Activated T-cell treated with anti-CD3 and anti-CD28 coated beads for 48 hours (primary cell): Measurements from ENCODE around the gene ZNF232.
"Not testable (repeated sequence)": the region's sequence is repeated elsewhere in the genome, so short reads cannot be mapped to it uniquely, and the experiment has no call there.

Experiments
- DNase-seq: peaks from one replicate; pipeline ENCODE4 v3.0.0-alpha.2; 2020; ENCODE audit warnings: low read depth

ZNF232 gene

GRCh38 chr17:5129770-5130169, 18.1 kb upstream of the ZNF232 start:
- DNase-seq, result not testable (repeated sequence)

GRCh38 chr17:5128905-5129535, 17.3 kb upstream of the ZNF232 start:
- DNase-seq, result no peak

DNA sequence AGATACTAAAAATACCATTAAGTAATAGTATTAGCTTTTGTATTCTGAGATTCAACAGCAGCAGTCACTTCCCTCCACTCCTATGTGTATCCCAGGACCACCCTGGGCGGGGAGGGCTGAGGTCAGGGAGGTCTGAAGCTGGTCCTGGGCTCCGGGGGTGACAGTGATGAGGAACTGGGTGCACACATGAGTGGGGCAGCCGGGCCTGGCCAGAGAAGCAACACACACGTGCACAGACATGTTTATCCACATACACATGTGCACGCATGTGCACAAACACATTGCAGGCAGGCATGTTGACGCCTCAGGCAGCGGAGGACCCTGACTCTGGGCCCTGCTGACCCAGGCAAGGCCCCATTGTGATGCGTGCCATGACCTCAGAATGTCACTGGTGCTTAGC, 16.7 kb upstream of the ZNF232 start:
- not testable (repeated sequence) for DNase-seq

DNA sequence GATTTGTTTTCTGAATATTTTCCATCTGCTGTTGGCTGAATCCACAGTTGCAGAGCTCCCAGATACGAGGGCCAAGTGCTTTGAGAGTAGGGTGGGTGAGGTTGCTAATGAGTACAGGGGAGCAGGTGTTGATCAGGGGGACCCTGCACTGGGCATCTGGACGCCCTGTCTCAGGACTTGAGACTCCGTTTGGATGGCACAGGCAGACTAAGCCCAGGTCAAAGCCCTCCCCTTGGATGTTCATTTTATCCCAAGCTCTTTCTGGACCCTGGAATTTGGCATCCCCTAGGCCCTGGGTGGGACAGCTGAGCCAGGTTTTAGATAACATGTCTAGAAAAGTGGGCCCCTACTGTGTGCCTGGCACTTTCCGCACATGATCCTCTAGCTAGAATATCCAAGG, 16.2 kb upstream of the ZNF232 start:
- no peak for DNase-seq

DNA sequence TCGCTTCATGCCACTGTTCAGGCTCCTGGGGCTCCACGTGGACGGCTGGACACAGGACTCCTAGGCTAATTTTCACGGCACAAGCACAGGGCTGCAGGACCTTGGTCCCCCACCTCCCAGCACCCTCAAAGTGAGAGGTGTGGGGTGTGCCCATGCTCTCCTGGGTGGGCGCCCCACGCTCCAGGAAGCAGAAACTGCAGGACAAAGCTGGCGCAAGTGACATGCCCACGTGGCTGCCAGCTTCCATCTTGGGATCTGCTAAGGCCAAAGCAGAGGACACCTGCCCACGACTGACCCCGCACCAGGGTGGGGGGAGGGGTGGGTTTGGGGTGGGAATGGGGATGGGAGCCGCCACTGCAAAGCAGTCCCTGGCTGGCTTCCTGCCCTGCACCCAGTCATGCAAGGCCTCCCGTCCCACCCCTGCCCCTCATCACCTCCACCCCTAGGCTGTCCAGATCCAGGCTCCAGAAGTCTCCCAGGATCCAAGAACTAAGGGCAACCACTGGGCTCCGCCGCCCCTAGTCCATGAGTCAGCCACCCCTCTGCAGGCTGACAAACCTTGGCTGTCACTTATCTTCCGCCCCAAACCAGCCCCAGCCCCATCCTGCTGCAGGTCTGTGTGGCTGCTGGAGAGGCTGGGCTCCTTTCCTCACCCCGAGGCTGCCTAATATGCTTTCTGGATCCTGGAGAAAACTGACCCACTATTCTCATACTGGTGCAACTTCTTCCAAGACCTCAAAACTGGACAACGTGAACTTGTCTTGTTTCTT, 15.2 kb upstream of the ZNF232 start:
- no peak for DNase-seq

DNA sequence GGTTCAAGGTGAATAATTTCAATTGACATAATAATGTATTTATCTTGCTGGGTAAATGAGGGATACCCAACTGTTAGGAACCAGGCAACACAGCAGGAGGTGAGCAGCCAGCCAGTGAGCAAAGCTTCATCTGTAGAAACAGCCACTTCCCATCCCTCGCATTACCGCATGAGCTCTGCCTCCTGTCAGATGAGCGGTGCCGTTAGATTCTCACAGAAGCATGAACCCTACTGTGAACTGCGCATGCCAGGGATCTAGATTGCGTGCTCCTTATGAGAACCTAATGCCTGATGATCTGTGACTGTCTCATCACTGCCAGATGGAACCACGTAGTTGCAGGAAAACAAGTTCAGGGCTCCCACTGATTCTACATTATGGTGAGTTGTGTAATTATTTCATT, 13.2 kb upstream of the ZNF232 start:
- DNase-seq, result not testable (repeated sequence)

DNA sequence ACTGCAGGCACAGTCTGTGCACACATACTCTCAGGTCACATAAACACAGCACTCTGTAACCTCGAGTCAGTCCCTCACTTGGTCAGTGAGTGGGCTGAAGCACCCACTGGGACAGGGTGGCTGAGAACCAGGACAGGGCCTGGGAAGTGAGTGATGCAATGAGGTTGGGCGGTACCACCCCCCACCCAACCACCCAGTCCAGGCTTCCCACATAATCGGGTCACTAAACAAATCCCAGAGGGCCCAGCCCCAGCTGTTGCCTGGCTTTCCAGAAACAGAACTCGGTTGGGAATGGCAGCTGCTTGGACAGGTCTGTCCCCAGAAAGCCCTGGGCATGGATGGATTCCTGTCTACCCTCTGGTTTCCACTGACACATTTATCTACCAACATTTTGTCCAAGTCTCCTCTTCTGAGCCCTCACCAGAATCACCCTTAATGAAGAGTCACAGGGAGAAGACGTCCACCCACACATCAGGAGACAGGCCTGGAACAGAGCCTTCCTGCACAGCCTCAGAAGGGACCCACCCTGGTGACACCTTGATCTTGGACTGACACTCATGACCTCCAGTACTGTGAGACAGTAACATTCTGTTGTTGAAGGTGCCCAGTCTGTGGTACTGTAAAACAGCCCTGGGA, 12.6 kb upstream of the ZNF232 start:
- not testable (repeated sequence) for DNase-seq

DNA sequence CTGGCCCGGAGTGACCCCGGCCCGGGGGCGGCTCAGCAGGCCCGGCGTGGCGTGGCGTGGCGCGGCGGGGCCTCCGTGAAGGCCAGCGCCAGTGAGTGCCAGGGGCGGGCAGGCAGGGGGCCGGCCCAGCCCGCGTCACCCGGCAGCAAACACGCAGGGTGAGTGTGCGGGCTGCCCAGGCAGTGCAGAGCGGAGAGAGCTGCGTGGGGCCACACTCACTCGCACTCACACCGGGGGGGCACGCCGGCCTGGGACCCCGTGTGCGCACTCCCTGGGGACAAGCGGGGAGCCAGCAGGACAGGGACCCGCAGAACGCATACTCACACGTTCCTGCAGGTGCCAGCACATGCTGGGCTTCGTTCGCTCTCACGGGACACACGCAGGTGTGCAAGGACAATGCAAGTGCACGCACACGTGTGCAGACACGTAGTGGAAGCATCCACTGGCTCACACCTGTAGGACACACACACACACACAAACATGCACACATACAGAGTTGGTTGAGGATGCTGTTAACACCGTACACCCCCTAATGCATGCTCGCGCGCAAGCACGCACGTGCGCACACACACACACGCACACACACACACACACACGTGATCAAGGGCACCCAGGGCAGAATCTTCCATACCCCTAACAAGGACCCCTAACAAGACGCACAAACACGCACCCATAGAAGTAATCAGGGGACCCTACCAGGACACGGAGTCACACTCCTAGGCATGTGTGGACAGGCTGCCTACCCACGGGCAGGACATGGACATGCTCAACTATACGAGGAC, 11.9 kb upstream of the ZNF232 start:
- no peak for DNase-seq

DNA sequence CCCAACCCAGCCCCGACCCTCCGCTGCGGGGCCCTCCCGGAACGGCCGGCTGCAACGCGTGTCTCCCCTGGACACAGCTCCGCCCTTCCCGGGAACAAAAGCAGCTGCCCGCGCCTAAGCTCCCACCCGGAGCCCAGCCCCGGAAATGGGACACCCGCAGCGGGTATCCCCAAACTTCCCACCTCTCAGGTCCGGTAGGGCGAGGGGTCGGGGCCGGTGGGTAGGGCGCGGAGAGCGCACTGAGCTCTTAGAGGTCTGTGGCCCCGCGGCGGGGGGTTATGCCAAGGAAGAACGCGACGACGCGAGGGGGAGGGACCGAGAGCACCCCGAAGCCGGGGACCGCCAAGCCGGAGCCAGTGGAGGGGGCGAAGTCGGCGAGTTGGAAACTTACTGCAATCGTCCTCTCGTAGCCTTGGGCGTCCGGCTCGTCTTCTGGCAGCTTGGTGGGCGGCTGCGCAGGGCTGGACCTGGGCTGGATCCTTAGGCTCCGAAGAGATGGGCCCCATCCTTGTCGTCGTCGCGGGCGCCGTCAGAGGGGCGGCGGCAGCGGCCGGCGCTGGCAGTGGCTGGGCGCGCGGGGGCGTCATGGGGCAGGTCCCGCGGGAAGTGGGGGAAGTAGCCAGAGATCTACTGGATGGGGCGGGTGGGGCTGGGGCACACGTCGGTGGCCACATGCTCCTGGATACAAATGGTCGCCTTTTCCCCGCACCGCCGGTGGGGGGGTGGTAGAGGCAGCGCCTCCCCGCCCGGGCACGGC, 11.1 kb upstream of the ZNF232 start:
- DNase-seq, result no peak

DNA sequence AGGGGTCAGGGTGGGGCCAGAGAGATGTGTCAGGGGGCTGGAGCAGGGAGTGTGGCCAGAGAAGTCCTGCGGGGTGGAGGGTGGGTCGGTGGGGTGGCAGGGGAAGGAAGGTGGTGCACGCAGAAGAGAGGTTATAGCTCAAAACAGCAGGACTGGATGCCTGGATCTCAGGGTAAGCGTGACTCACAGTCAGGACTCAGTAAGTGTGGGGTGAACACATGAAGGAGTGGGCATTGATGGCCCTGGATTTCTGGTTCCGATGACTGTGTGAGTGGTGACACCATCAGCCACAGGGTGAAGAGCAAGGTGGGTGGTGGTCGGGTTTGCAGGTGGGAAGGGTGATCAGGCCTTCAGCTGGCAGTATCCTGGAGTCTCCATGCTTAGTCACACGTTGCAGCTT, 10.4 kb upstream of the ZNF232 start:
- not testable (repeated sequence) for DNase-seq

DNA sequence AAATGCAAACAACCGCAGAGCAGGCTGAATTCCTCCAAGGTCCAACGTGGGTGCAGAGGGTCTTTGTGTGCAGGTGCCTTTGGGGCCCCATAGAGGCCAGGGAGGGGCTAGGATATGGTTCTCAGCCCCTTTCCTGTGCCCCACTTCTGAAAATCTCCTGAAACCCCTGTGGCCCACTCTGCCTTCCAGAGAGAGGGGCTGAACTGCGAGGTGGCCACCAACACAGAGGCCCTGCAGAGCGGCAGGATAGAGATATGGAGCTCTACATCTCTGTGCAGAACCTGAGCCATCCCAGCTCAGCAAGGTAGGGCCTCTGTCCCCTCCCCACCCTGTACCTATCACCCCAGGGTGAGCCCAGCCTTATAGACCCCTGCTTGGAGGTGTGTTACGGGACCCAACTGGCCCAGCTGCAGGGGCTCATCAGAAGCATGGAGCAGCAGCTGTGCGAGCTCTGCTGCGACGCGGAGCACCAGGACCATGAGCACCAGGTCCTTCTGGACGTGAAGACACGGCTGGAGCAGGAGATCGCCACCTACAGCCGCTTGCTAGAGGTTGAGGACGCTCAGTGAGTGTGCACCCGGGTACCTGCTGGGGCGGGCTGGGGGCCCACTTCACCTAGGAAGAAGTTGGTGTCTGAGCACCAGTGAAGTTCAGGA, 9.6 kb upstream of the ZNF232 start:
- no peak for DNase-seq

- not testable (repeated sequence) for DNase-seq
These were observed 8.9 kb upstream of the ZNF232 start for GRCh38 chr17:5120436-5121185.

DNA sequence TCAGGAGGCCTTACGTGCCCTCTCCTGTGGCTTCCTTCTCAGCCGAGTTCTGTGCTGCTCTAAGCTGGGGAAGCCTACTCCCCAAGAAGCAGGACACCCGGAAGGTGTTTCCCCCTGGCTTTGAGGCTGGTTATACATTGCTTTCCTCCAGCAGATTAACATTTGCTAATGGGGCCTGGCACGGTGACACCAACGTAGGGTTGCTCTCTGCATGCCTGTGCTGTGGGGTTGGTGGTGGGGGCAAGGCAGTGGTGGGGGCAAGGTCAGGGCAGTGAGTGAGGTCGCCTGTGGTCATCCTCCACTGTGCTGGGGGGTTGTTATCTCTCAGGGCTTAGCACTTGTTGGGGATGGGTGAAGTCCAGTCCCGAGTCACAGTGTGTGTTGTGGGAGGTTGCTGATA, 8.4 kb upstream of the ZNF232 start:
- no peak for DNase-seq

- DNase-seq, result no peak
These were observed 6.5 kb upstream of the ZNF232 start for GRCh38 chr17:5118219-5118618.

- no peak for DNase-seq
These were observed 4.3 kb upstream of the ZNF232 start, which contains the start of gene USP6 for GRCh38 chr17:5115673-5116651. Gene USP6 (plus strand): TSS chr17:5116032. CDS start chr17:5130368, 14,336 bp downstream.

GRCh38 chr17:5110816-5111215, 862 bp downstream of the ZNF232 start:
- no peak for DNase-seq

- DNase-seq, result no peak
These were observed 10.8 kb downstream of the ZNF232 start for GRCh38 chr17:5100832-5101231.

DNA sequence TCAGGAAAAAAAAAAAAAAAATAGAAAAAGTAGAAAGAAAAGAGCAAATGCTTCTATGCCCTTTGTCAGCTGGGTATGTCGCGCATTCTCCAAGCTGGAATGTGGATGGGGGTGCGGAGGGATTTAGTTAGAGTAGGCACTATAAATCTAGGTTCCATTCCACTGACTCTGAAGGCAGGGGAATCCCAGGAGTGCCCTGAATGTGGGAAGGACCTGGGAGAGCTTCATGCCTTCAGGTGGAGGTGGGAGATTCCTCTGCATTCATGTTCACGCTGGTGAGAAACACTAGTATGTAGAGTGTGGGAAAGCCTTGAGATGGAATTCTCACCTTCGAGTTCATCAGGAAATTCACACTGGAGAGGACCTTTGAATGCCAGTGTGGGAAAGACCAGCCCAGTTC, 12.4 kb downstream of the ZNF232 start:
- no peak for DNase-seq
